ENCODE data around the gene NADK.

NADK gene, protein sequence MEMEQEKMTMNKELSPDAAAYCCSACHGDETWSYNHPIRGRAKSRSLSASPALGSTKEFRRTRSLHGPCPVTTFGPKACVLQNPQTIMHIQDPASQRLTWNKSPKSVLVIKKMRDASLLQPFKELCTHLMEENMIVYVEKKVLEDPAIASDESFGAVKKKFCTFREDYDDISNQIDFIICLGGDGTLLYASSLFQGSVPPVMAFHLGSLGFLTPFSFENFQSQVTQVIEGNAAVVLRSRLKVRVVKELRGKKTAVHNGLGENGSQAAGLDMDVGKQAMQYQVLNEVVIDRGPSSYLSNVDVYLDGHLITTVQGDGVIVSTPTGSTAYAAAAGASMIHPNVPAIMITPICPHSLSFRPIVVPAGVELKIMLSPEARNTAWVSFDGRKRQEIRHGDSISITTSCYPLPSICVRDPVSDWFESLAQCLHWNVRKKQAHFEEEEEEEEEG

DNA sequence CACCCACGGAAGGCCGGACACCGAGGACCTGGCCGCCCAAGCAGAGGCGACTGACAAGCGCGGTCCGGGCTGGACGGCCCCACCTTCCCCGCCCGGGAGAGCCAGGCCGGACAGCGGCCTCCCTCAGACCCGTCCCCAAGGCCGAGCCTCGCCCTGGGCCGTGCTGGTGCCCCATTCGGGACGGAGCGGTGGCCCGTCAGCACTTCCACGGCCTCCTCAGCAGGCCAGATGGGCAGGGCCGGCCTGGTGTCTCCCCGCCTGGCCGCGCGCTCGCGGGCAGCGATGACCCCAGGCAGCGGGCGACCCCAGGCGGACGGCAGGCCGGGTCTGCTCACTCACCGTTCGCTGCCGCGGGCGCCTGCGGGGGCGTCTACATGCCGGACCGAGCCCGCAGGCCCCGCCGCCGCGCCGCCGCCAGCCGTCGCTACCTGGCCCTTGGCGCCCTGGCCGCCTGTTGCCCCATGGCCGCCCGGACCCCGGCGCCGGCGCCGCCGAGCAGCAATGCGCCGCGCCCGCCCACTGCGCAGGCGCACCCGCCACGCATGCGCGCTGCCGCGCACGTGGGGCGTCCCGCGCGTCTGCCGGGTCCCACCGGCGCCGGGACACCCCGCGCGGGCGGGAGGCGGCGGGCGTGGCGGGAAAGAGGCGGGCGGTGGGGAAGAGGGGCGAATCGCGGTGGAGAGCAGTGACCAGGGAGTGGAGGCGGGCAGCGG lies at the start of gene NADK:
Gene NADK (minus strand): TSS at position 521 of the 713 bp plus-strand sequence. CDS start 13,064 bp downstream, outside the sequence.
- FAIRE-seq: no peak
- peak; percentile 71 for DNase-seq (ENCODE audit: extremely low spot score, insufficient read length, low read depth)

DNA sequence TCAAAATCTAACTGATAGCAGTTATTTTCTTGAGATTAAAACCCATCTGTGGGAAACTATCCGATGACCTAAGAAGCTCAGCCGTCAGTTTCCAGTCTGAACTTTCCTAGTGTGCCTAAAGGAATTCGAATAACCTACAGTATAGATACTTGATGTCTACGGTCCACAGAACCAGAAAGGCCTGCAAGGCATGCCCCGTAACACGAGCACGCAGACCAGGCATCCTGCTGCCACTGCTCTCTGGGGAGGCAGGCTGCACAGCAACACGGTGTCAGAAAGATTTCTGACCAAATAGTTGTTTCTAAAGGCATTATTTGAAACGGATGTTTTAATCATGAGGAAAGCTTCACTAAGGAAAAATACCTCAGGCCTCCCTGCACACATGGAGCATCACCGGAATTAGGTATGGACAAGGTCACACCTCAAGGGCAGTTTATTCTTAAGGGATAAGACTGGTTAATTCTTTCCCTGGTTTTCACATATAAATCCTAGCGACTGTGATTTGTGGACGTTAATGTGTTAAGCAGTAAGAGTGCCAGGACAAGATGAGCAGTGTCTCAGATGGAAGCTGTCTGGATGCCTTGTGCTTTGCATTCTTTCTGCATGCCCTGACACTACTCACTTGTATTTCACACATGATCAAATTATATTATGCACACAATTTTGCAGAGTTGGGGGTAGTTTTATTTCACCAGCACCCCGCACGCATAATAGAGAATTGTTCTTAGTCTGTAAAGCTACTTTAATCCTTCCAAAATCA lies 49.0 kb upstream of the NADK start:
- FAIRE-seq (no peak), DNase-seq (ENCODE audit: extremely low spot score, insufficient read length, low read depth) (no peak)

DNA sequence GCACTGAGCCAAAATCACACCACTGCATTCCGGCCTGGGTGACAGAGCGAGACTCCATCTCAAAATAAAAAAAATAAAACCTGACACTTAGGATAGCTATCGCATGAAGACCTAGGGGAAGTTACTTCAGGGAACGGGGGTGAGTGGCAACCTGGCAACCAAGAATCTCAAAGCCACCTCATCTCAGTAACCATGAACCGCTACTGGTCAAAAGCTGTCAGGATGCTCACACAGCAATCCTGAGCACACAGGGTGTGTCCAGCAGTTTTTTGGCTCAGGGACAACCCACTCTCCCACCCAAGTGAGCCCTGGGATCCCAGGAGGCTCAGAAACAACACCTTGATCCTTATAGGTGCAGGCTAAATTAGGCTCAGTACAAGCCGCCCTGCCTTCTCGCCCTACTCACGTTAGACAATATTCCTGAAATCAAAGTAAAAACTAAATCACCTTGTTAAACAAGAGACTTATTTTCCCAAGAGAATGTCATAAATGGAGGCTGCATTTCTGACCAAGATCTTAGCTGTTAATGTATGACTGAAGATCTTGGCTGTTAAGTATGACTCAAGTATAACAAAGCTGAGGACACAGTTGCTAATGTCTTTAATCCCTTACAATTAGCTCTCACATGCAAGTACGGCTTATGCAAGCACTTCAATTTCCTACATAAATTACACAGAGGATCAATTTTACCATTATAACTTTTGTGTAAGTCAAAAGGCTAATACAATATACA lies 48.3 kb upstream of the NADK start:
- no peak for FAIRE-seq
- DNase-seq (ENCODE audit: extremely low spot score, insufficient read length, low read depth): no peak

DNA sequence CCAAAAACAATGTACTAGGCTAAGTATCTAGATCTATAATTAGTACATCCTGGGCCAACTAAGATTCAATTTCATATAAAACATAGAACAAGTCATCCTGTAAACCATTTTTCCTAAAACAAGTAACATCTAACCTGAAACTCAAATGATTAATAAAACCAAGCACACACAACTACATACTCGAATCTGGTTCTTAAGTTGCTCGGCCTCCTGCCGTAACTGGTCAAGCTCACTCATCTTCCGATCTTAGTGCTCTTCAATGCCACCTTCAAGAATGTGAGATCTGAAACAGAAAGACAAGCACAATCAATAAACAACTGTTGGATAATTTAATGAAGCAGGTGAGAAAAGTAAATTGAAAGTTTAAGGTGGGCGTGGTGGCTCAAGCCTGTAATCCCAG lies 46.9 kb upstream of the NADK start:
- FAIRE-seq: peak; percentile 38
- no peak for DNase-seq (ENCODE audit: extremely low spot score, insufficient read length, low read depth)

DNA sequence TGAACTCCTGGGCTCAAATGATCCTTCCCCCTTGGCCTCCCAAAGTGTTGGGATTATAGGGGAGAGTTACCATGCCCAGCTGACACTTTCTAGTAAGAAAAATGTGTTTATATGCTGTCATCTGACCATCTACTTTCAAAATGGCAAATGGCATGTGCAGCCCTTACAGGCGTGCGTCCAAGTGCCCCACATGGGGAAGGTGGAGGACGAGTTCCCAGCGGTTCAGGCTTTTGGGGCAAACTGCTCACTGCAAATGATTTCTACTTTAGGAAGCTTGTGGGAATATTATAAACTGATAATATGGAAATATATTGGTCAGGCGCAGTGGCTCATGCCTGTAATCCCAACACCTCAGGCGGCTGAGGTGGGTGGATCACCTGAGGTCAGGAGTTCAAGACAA lies 41.5 kb upstream of the NADK start:
- FAIRE-seq (no peak), DNase-seq (ENCODE audit: extremely low spot score, insufficient read length, low read depth) (no peak)

DNA sequence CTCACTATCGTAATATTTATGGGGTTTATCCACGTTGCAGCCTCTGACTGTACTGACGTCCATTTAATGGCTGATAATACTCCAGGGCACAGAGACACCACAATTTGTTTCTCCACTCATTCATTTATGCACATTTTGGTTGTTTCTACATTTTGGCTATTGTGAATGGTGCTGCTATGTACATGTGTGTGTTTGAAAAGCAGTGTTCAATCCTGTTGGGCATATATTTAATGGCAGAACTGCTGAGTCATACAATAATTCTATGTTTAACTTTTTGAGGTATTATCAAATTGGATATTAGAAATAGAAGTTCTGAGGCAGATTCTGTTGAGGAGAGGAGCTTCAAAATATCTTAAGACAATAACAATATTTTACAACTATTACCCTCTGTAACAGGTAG lies 39.0 kb upstream of the NADK start:
- DNase-seq (ENCODE audit: extremely low spot score, insufficient read length, low read depth): no peak
- no peak for FAIRE-seq

DNA sequence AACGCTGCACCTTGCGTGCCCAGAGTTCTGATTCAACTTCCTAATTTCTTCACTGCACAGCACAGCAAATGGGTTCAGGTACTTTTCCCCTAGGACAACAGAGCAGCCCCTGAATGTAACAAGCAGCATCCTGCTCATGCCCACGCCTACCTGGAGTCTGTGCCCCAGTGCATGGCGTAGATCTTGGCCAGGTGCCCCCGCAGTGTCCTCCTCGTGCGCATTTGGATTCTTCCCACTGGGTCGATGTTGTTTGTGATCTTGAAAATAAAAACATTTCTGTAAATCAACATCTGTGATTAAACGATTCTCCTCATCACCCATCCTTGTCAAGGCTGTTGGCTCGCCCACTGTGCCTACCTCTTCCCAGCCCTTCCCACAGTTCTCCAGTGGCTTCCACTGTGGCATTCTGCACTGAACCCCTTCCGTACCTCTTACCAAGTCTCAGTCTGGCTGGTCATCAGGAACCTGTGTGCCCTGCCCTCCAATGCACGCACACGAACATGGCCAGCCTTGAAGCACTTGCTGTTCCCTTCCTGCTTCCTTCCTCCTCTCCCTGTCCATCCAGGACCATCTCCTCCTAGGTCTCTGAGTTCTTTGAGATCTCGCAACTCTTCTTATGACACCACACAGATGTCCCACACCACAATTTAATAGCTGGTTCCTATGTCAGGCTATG lies 37.5 kb upstream of the NADK start:
- DNase-seq (ENCODE audit: extremely low spot score, insufficient read length, low read depth) (no peak), FAIRE-seq (no peak)

DNA sequence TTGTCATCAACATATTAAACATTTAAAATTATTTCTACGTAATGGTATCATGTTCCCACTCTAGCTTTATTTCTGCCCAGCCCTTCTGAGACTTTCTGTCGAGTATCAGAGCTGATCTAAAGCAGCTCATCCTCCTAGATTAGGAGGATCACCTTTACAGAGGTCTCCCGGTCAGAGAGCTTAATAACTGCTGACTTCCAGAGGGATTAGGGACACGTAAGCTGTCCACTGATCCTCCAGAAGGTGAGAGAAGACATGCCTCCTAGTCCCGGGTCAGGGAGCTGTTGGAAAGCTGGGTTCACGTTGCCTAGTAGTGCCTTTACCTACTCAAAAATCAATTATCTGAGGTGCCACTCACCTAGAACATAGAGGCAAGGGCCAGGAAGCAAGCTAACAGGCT lies 31.2 kb upstream of the NADK start:
- no peak for FAIRE-seq
- DNase-seq (ENCODE audit: extremely low spot score, insufficient read length, low read depth): no peak

DNA sequence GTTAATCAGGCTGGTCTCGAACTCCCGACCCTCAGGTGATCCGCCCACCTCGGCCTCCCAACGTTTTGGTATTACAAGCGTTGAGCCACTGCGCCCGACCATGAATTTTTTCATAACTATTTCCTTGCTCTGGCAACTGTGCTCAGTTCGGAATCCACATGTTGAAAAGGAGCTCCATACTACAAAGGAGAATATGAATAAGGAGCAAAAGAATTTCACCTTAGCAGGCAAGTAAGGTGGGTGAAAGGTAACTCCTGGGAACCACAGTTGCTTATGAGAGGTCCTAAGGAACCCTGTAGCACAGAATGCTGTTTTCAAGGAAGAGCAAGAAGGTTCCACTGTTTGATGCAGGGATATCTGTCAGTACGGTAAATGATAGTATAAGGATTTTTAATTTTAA lies 29.9 kb upstream of the NADK start:
- FAIRE-seq (no peak), DNase-seq (ENCODE audit: extremely low spot score, insufficient read length, low read depth) (no peak)

DNA sequence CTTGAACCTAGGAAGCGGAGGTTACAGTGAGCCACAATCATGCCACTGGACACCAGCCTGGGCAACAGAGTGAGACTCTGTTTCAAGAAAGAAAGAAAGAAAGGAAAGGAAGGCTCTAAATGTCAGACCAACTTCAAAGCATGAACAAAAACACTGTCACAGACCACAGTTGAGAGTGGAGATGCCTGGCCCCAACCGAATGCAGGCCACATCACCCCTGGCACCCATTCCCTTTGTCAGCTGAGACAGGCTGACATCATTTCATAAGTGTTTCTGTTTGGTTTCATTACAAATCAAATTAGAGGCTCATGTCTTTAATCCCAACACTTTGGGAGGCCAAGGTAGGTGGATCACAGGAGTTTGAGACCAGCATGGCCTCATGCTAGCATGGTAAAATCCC lies 28.6 kb upstream of the NADK start:
- no peak for FAIRE-seq
- no peak for DNase-seq (ENCODE audit: extremely low spot score, insufficient read length, low read depth)

DNA sequence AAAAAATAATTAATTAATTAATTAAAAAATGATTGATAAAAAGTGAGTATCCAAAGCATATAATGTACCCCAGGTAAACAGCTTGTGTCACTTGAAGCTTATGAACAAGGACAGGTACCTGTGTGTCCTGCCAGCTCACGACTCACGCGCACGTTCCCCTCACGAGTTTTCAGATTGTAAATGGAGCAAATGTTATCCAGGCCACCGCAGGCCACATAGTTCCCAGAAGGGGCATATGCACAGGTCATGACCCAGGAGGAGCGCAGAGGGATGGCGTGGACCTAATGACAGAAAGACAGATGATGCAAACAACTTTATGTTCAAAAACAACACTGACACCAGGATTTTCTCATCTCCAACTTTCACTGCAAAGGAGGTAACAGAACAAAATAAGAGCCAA lies 26.0 kb upstream of the NADK start:
- FAIRE-seq (no peak), DNase-seq (ENCODE audit: extremely low spot score, insufficient read length, low read depth) (no peak)

DNA sequence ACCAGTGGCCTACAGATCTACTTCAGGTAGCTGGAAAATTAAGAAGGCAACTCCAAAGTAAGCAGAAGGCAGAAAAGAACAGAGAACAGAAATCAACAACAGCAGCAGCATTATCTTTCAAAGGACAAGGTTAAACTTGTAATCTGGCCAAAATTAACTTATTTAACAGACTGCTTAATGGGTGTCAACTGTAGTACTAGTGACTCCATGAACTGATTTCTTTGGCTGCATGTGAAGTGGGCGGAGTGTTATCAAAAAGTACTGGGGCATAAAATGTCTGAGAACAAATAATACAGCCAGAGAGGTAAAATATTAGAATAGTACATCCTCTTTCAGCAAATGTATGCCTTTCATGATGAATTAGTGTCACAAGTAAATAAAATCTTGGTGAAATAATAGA lies 24.6 kb upstream of the NADK start:
- FAIRE-seq (no peak), DNase-seq (ENCODE audit: extremely low spot score, insufficient read length, low read depth) (no peak)

DNA sequence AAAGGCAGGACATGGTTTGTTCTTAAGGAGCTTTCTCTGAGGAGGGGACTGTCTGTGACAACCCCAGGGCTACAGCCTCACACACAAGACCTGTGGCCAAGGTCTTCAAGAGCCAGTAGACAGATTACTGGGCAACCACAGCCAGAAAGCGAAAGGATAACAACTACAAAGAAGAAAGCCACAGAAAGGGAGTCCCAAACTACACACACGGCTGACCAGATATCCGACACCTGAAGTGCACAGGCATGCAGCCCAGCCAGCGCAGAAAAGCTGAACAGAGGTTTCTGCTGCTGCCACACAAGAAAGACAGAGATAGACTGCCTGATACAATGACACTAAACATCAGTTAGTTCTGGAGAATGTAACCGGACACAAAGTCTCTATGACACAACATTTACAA lies 21.4 kb upstream of the NADK start:
- FAIRE-seq: peak; percentile 87

DNA sequence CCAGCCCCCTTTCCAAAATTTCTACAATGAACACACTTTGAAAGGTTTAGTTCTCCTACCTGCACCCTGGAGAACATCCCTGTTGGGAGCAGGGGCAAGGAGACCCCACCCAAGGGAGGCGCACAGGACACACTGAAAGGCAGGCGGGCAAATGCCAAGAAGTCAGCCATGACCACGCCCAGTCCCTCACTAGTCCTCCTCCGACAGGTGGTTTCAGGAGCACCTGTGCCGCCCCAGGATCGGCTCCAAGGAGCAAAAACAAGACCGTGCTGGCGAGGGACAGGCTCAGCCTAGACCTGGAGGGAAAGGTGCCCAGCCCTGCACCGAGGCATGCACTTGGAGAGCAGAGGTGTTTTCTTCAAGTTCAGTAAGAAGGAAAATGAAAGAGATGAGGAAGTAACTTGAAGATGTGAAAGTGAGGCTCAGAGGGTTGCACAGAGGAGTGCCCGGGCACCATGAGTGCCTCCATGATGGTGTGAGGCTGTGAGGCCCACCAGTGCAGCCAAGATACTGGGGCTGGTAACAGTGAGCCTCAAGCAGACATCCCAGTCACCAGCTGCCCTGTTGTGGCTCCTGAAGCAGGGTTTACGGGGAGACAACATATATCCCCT lies 19.6 kb upstream of the NADK start:
- FAIRE-seq: peak; percentile 58
- DNase-seq (ENCODE audit: extremely low spot score, insufficient read length, low read depth): no peak

More for the DNA sequence above, 21.4 kb upstream of the NADK start:
- DNase-seq (ENCODE audit: extremely low spot score, insufficient read length, low read depth): peak; percentile 67

DNA sequence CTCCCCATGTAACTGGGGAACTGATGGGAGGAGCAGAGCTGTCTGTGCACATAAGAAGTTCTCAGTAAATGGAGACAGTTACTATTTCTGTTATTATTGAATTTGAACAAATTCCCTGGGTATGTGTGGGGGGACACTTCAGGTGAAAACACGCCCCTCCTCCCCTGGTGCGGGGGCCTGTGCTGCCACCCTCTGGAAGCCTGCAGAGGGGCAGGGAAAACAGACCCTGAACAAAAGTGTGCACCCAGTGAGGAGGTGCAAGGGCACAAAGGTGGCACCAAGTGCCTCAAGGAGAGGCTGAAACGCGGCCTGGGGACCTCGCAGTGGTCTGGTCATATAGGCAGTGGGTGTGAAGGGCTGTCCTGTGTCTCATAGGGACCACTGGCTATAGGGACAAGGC lies 18.2 kb upstream of the NADK start:
- no peak for FAIRE-seq
- no peak for DNase-seq (ENCODE audit: extremely low spot score, insufficient read length, low read depth)

DNA sequence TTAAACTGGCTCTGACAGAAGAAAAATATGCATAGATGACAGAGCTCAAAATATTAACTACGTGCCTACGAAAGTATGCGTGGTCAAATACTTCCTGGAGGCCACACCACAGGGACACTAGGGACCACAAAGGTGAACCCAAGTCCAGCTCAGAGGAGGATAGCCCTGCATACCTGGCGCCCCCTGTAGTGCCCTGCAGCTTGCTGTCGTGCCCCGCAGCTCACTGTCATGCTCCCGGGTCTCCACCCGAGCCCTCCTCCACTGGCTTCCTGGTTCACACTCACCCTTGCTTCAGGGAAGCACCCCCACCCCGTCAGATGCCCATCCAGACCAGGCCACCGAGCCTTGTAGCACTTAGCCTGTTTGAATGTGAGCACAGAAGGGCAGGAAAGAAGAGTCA lies 16.7 kb upstream of the NADK start:
- FAIRE-seq (no peak), DNase-seq (ENCODE audit: extremely low spot score, insufficient read length, low read depth) (no peak)

DNA sequence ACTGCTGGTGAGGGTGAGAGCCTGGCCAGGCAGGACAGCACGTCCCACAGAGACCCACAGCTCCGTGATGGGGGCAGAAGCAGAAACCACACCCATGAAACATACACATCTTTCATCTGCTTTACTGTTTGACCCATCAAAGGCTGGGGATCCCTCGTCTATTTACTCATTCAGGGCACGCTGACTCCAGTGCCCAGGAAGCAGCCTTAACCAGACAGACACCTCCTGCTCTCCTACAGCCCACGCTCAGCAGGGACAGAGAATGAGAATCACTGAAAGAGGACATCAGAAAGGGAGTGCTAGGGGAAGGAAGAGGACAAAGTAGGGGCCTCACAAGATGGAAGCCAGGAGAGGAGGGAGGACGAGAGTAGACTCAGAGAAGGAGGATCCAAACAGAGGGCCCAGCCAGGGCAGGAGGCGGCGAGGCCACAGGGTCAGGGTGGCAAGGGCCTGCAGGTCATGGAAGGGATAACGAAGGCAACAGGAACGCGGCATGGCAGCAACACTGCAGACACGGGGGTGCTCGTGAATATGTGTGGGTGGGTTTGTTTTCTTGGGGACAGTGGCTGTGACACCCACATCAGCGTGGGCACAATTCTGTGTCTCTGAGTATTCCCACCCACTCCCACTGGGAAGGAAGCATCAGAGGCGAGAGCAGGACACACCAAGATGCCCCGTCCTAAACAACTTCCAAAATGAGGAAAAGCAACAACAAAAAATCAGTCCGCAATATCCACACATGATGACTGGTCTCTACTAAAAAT lies 15.4 kb upstream of the NADK start:
- FAIRE-seq (no peak), DNase-seq (ENCODE audit: extremely low spot score, insufficient read length, low read depth) (no peak)

DNA sequence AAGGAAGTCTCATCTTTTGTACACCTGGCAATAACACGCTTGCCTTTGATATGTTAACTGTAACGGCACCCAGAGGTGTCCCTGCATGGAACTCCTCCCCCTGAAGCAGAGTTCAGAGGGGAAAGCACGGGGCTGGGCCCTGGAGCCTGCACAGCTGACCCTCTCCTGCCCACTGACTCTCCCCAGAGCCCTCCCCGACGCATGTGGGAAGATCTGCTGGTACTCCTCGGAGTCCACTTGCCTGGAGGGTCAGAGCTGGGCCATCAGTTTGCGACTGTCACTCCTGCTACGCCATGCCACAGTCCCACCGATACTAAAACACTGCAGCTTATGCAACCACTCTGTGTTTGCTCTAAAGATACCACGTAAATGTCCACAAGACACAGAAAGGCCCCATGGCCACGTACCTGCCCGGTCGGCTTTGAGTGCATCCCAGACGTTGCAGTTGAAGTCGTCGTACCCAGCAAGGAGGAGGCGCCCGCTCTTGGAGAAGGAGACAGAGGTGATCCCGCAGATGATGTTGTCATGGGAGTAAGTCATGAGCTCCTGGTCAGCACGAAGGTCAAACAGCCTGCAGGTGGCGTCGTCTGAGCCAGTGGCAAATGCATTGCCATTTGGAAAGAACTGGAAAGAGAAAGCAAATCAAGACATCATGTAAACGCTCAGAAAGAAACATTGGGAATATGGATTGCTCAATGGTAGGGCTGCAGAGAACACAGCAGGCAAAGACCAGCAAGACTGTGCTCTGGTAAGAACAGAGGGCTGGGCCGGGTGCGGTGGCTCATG lies 10.6 kb upstream of the NADK start:
- DNase-seq (ENCODE audit: extremely low spot score, insufficient read length, low read depth): no peak
- FAIRE-seq: peak; percentile 38
